Measurements from ENCODE around the gene SIPA1. TPM values are rescaled to one million over a fixed set of nuclear protein-coding genes. Genes with fewer than 3 reads are reported as not detected.

SIPA1 gene
- total and polyA plus RNA-seq, 2 of the 13 experiments (the other 11 are each of a cell fraction or from before 2014, with no cell fraction given), result 5.8 to 7.7 TPM

GRCh38 chr11:65616575-65617001, 21.3 kb upstream of the SIPA1 start (continued):
- no peak for TF ChIP-seq CBX1 (IDR thresholded peaks at IDR 0.05; ENCODE audit: low read depth)
- no peak for TF ChIP-seq SNRNP70 (IDR thresholded peaks at IDR 0.05; ENCODE audit: low read depth, low read length)
- no peak for TF ChIP-seq ZNF441 (CRISPR knock-in tag; IDR thresholded peaks at IDR 0.05; ENCODE audit: borderline replicate concordance)
- no peak for TF ChIP-seq NFYB (CRISPR knock-in tag; IDR thresholded peaks at IDR 0.05)
- TF ChIP-seq ARNT (IDR thresholded peaks at IDR 0.05), result no peak
- TF ChIP-seq ZNF431 (CRISPR knock-in tag; IDR thresholded peaks at IDR 0.05; ENCODE audit: borderline replicate concordance, low read depth), result no peak; the same call in 1 of the 2 replicates
- 0 out of 2 replicates have a peak, but pooled peaks have one; percentile 40 for TF ChIP-seq ZNF616 (CRISPR knock-in tag; IDR thresholded peaks at IDR 0.05; ENCODE audit: low read depth)
- no peak for TF ChIP-seq HIVEP1 (CRISPR knock-in tag; IDR thresholded peaks at IDR 0.05)
- TF ChIP-seq, protein P1, sequence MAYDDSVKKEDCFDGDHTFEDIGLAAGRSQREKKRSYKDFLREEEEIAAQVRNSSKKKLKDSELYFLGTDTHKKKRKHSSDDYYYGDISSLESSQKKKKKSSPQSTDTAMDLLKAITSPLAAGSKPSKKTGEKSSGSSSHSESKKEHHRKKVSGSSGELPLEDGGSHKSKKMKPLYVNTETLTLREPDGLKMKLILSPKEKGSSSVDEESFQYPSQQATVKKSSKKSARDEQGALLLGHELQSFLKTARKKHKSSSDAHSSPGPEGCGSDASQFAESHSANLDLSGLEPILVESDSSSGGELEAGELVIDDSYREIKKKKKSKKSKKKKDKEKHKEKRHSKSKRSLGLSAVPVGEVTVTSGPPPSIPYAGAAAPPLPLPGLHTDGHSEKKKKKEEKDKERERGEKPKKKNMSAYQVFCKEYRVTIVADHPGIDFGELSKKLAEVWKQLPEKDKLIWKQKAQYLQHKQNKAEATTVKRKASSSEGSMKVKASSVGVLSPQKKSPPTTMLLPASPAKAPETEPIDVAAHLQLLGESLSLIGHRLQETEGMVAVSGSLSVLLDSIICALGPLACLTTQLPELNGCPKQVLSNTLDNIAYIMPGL (CRISPR knock-in tag; IDR thresholded peaks at IDR 0.05; ENCODE audit: borderline replicate concordance in 1 of 2, low read depth in 1 of 2), result no peak
- TF ChIP-seq RFX1 (IDR thresholded peaks at IDR 0.05), result no peak
- TF ChIP-seq, protein P2, sequence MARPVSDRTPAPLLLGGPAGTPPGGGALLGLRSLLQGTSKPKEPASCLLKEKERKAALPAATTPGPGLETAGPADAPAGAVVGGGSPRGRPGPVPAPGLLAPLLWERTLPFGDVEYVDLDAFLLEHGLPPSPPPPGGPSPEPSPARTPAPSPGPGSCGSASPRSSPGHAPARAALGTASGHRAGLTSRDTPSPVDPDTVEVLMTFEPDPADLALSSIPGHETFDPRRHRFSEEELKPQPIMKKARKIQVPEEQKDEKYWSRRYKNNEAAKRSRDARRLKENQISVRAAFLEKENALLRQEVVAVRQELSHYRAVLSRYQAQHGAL (CRISPR knock-in tag; IDR thresholded peaks at IDR 0.05; ENCODE audit: not compliant biosample characterization), result no peak
- no peak for TF ChIP-seq GABPA (IDR thresholded peaks at IDR 0.05; ENCODE audit: low read depth, low read length)
- no peak for TF ChIP-seq GABPA (CRISPR knock-in tag; IDR thresholded peaks at IDR 0.05; ENCODE audit: low read depth)
- TF ChIP-seq SKI (IDR thresholded peaks at IDR 0.05; ENCODE audit: partially characterized antibody), result peak; percentile 52
- peak; percentile 68 for TF ChIP-seq HNF4G (IDR thresholded peaks at IDR 0.05; ENCODE audit: borderline replicate concordance, low read depth, low read length)
- 0 out of 2 replicates have a peak, but pooled peaks have one; percentile 68 for TF ChIP-seq HNF4G (CRISPR knock-in tag; IDR thresholded peaks at IDR 0.05; ENCODE audit: borderline replicate concordance, low read depth)
- TF ChIP-seq ZNF234 (CRISPR knock-in tag; conservative IDR thresholded peaks at IDR 0.05), result no peak
- TF ChIP-seq NFYC (CRISPR knock-in tag; IDR thresholded peaks at IDR 0.05), result no peak
- TF ChIP-seq ZNF530 (CRISPR knock-in tag; IDR thresholded peaks at IDR 0.05; ENCODE audit: low read depth), result no peak
- TF ChIP-seq TCF7L2 (IDR thresholded peaks at IDR 0.05; ENCODE audit: low read depth, low read length), result no peak
- TF ChIP-seq TEAD3 (CRISPR knock-in tag; optimal IDR thresholded peaks at IDR 0.05; ENCODE audit: borderline replicate concordance), result no peak
- TF ChIP-seq, protein P3, sequence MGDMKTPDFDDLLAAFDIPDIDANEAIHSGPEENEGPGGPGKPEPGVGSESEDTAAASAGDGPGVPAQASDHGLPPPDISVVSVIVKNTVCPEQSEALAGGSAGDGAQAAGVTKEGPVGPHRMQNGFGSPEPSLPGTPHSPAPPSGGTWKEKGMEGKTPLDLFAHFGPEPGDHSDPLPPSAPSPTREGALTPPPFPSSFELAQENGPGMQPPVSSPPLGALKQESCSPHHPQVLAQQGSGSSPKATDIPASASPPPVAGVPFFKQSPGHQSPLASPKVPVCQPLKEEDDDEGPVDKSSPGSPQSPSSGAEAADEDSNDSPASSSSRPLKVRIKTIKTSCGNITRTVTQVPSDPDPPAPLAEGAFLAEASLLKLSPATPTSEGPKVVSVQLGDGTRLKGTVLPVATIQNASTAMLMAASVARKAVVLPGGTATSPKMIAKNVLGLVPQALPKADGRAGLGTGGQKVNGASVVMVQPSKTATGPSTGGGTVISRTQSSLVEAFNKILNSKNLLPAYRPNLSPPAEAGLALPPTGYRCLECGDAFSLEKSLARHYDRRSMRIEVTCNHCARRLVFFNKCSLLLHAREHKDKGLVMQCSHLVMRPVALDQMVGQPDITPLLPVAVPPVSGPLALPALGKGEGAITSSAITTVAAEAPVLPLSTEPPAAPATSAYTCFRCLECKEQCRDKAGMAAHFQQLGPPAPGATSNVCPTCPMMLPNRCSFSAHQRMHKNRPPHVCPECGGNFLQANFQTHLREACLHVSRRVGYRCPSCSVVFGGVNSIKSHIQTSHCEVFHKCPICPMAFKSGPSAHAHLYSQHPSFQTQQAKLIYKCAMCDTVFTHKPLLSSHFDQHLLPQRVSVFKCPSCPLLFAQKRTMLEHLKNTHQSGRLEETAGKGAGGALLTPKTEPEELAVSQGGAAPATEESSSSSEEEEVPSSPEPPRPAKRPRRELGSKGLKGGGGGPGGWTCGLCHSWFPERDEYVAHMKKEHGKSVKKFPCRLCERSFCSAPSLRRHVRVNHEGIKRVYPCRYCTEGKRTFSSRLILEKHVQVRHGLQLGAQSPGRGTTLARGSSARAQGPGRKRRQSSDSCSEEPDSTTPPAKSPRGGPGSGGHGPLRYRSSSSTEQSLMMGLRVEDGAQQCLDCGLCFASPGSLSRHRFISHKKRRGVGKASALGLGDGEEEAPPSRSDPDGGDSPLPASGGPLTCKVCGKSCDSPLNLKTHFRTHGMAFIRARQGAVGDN (CRISPR knock-in tag; IDR thresholded peaks at IDR 0.05), result peak; percentile 36; the same call in 1 of the 2 replicates
- no peak for TF ChIP-seq GATA4 (IDR thresholded peaks at IDR 0.05; ENCODE audit: borderline replicate concordance, low read depth)
- TF ChIP-seq, protein P4, sequence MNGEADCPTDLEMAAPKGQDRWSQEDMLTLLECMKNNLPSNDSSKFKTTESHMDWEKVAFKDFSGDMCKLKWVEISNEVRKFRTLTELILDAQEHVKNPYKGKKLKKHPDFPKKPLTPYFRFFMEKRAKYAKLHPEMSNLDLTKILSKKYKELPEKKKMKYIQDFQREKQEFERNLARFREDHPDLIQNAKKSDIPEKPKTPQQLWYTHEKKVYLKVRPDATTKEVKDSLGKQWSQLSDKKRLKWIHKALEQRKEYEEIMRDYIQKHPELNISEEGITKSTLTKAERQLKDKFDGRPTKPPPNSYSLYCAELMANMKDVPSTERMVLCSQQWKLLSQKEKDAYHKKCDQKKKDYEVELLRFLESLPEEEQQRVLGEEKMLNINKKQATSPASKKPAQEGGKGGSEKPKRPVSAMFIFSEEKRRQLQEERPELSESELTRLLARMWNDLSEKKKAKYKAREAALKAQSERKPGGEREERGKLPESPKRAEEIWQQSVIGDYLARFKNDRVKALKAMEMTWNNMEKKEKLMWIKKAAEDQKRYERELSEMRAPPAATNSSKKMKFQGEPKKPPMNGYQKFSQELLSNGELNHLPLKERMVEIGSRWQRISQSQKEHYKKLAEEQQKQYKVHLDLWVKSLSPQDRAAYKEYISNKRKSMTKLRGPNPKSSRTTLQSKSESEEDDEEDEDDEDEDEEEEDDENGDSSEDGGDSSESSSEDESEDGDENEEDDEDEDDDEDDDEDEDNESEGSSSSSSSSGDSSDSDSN (CRISPR knock-in tag; IDR thresholded peaks at IDR 0.05), result no peak
